Mucosa of gallbladder (tissue), 1 donor: ENCODE results near the gene CCDC51. TPM values are rescaled to one million over a fixed set of nuclear protein-coding genes. Genes with fewer than 3 reads are reported as not detected.
"Not testable (repeated sequence)": the region's sequence is repeated elsewhere in the genome, so short reads cannot be mapped to it uniquely, and the experiment has no call there.

Experiments used
- DNase-seq: peaks from one replicate; pipeline ENCODE4 v3.0.0-alpha.2; 2020; ENCODE audit warnings: low spot score
- total RNA-seq: library from RNA; stranded (reverse); gene quantifications from one replicate; pipeline ENCODE4 v1.2.1, GENCODE V29; 2021
- donor health status: DM: no; HTN: no; CAD: no.

Gene CCDC51
- 10.1 TPM for total RNA-seq

GRCh38 chr3:48439820-48440589 is at the start of gene CCDC51, which contains the start of gene TMA7:
CCDC51 (minus strand) TSS chr3:48440119; CDS start chr3:48435128, 4,991 bp downstream.
TMA7 (plus strand) TSS chr3:48440257; CDS start chr3:48440297, 40 bp downstream.
- DNase-seq = peak; percentile 98

DNA sequence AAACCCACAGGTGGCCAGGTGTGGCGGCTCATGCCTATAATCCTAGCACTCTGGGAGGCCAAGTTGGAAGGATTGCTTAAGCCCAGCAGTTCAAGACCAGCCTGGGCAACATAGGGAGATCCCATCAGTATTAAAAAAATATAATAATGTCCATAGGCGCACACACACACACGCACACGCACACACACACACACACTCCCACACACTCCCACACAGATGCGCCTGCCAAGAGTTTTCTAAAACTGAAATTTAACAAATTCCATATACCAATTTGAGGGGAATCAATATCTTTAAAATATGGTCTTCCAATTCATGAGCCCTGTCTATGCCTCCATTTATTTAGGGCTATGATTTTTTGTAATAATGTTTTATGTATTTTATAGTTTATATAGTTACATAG is 47.0 kb upstream of the CCDC51 start:
- no peak for DNase-seq

- DNase-seq = not testable (repeated sequence)
Observed at GRCh38 chr3:48482822-48483221, 42.9 kb upstream of the CCDC51 start.

DNA sequence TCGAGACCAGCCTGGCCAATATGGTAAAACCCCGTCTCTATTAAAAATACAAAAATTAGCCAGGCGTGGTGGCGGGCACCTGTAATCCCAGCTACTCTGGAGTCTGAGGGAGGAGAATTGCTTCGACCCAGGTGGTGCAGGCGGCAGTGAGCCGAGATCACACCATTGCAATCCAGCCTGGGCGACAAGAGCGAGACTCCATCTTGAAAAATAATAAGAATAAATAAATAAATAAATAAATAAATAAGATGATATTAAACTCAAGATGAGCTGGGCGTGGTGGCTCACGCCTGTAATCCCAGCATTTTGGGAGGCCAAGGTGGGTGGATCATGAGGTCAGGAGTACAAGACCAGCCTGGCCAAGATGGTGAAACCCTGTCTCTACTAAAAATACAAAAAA is 41.0 kb upstream of the CCDC51 start:
- not testable (repeated sequence) for DNase-seq

DNA sequence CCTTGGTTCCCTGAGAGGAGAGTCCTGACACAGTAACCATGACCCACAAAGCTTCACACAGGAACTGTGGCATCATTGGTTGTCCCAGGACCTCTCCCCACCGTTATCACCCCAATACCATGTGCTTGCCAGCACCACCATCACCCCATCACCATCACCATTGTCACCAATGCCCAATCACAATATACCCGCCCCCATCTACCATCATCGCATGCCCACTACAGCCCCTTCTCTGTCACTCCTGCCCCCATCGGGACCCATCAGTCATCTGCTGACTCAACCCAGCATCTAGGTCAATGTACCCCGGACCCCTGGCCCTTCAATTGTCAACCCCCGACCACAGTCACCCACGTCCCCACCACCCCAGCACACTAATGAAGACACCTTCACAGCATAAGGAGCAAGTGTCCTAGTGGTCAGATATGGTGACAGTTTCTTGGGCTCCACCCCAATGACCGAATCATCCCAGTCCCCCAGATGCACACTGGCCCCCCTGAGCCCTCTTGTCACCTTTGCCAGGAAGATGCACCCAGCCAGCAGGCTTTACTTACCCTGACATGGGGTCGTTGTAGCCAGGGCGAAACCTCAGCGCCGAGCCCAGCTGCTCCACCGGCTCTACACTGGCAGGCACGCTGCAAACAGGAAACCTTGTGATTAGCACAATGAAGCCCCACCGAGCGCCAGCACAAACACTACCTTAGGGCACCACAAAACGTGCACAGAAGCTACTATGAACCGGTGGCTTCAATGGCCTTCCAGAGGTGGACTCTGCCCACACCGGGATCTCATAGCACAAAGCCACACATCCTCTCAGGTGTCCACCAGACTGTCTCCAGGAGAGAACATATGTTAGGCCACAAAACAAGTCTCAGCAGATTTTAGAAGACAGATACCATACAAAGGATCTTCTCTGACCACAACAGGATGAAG is 39.0 kb upstream of the CCDC51 start:
- DNase-seq = no peak

- no peak for DNase-seq
Observed at GRCh38 chr3:48477959-48478520, 38.1 kb upstream of the CCDC51 start.

GRCh38 chr3:48476426-48477053 is 36.6 kb upstream of the CCDC51 start:
- DNase-seq = no peak

DNA sequence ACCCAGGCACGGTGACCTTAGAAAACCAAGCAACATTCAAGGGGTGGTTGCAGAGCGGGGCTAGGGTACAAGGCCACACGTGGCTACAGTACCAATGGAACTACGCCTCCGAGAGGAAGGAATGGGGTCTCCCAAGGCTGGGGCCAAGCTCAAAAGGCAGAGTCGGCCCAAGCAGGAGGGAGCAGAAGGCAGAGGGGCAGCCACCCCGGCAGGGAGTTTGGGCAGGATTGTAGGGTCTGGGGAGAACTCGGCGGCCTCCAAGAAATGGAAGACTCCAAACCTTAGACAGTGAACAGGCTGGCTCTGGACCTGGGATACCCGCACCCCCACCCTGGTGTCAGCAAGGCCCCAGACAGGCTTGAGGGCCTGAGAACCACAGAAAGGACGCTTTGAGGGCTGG is 35.3 kb upstream of the CCDC51 start:
- DNase-seq = no peak

DNA sequence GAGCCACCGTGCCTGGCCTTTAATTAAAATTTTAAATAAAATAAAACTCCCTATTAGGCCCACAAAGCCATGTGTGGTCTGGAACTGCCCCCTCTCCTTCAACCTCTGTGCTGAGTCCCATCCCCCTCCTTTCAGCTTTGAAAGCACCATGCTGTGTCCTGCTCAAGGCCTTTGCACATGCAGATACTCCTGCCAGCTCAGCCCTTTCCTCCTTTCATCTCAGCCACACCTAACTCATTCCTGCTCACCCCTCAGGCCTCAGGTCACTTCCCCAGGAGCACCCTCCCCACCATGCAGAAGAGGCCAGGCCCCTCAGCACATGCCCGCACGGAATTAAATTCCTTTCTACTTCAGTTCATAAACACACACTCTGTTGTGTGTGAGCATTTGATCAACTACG is 34.7 kb upstream of the CCDC51 start:
- no peak for DNase-seq

- DNase-seq = not testable (repeated sequence)
Observed at GRCh38 chr3:48474031-48474430, 34.1 kb upstream of the CCDC51 start.

DNA sequence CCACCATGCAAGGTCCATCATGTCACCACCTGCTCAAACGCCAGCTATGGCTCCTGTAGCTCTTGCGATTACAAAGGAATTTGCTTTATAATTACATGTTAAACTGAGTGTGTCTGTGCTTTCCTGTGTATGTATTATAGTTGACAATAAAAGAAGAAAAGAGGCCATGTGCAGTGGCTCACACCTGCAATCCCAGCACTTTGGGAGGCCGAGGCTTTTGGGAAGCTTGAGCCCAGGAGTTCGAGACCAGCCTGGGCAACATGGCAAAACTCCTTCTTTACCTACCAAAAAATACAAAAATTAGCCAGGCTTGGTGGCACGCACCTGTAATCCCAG is 33.7 kb upstream of the CCDC51 start:
- DNase-seq = no peak

DNA sequence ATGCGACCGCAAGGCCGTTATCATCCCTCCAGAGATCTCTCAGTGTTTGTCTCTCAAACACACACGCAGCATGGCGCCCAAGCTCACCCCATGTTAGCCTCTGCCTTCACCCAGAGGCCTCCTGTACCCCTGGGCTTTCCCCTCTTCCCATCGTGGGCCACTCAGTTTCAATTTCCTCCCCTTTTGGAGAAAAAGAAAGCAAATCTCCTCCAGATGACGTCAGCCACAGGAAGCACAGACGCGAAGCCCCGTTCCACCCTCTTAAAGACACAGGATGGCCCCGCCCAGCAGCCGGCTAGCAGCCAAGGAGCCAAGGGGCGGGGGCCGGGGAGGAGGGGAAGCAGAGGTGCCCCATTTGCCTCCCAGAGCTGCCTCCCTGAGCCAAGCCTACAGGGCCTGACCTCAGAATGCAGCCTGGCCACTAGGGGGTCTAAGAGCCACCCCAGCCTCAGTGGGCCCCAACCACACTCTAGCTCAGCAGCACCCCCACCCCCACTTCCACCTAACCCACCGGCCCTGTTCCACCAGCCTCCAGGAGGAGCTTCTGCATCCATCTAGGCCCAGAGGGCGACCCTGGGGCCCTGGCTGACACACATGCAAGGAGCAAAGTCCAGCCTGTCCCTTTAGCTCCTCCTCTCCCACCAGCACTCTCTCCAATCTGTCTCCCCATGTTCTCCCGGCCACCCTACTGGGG is 33.2 kb upstream of the CCDC51 start:
- DNase-seq = peak; percentile 92

DNA sequence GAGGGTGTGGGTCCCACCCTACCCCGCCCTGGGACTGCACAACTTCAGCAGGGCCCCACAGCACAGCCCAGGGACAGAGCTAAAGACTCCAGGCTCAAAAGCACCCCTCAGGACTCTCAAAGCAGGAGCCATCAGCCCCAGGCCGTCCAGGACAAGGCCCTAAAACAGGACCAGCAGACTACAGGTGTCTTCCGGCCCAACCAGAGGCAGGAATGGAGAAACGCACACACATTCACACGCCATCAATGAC is 32.7 kb upstream of the CCDC51 start:
- no peak for DNase-seq

GRCh38 chr3:48470286-48470685 is 30.4 kb upstream of the CCDC51 start:
- DNase-seq = no peak

DNA sequence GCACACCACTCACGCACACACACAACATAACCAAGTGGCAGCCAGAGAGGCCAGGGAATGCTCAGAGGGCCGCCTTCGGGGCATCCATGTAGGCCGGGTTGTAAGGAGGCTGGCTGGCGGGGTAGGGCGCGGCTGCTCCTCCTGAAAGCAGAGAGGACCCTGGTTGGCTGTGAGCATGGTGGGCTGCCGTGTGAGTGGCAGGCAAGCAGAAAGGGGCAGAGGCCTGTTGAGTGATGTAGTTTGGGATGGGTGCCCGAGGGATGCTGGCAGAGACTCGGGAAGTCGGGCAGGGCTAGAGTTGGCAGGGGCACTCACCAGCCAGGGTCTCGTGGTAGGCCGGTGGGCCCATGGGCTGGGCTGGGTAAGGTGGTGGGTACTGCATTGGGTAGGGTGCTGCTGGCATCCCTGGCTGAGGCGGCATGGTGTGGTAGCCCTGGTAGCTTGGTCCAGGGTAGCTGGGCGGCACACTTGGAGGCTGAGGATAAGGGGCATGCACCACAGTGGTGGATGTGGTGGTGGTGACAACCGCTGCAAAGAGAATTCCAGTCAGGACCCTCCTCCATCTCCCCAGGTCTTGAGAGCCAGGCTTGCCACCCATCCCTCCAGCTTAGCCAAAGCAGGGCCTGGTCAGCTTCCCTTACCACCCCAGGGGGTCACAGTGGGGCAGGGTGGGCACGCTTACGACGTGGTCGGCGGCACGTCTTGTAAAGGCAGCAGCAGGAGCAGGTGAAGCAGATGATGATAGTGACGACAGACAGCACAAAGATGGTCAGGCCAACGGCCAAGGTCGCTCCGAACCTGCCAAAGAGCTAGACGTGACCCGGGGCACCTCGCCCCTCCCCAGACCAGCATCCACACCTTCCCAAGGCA is 29.4 kb upstream of the CCDC51 start:
- DNase-seq = no peak

DNA sequence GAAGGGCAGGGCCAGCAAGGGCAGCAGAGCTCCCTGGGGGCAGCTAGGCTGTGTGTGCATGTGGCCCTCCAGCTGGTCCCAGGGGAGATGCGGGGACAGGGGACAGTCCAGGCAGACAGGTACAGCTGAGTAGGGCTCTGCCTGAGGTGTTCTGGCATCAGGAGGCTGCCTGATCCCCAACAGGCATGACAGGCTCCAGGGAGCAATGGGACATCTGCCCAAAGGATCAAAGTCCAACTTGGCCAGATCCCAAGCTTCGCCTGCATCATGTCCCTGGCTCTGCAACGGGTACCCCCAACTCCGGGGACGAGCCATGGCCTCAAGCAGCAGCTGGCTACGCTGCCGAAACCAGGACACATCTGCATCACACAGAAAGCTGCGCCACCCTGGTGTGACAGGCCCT is 28.4 kb upstream of the CCDC51 start:
- peak; percentile 81 for DNase-seq

DNA sequence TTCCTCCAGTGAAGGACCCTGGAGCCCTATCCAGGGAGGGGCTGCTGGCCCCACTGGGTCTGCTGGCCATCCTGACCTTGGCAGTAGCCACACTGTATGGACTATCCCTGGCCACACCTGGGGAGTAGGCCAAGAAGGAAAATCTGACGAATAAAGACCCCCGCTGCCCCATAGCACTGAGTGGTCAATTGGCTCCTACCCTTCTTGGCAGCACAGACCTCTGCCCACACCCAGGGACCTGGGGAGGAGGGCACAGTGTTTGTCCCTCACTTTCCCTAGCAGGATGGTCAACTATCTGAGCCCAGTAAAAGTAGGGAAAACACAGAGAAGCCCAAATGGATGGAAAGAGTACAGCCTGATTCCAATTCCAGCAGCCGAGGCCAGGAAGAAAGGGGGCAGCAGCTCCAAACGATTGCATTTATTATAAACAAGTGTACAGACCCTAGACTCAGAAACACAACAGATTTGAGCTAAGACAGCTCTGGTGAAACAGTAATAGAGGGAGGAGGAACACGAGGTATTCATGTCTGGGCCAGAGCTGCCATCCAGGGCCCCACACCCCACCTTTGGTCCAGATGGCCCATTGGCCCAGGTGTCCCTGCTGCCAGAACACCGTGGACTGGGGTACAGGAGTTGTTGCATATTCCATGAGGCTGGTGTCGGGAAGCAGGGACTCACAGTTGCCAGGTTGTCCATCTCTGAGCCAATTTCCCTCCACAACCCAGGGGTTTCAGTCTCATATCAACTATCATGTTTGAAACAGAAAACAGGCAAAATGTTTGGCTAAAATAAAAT is 27.8 kb upstream of the CCDC51 start:
- no peak for DNase-seq

DNA sequence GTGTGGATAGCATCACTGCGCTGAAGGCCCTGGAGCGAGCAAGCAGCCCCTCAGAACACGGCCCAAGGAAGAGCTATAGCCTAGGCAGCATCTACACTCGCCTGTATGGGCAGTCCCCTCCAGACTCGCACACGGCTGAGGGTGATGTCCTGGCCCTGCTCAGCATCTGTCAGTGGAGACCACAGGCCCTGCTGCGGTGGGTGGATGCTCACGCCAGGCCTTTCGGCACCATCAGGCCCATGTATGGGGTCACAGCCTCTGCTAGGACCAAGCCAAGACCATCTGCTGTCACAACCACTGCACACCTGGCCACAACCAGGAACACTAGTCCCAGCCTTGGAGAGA is 27.2 kb upstream of the CCDC51 start:
- DNase-seq = no peak

DNA sequence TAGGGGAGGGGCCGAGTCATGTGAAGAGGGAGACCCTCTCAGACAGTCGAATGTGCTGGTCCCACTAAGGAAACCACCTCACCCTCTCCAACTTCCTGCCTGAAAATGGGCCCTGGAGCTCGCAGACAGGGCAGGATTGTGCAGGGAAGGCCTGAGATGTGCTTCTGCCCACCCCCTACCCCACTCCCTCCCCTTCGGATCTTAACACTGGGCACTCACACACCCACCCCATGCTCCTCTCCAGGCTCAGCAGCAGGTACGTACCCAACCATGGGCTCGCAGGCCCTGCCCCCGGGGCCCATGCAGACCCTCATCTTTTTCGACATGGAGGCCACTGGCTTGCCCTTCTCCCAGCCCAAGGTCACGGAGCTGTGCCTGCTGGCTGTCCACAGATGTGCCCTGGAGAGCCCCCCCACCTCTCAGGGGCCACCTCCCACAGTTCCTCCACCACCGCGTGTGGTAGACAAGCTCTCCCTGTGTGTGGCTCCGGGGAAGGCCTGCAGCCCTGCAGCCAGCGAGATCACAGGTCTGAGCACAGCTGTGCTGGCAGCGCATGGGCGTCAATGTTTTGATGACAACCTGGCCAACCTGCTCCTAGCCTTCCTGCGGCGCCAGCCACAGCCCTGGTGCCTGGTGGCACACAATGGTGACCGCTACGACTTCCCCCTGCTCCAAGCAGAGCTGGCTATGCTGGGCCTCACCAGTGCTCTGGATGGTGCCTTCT is 26.6 kb upstream of the CCDC51 start:
- no peak for DNase-seq
